Osteoblast (primary cell): ENCODE results near the gene NLRP3. TPM values are rescaled to one million over a fixed set of nuclear protein-coding genes. Genes with fewer than 3 reads are reported as not detected.

Experiments used
- DNase-seq: peaks from one replicate; pipeline ENCODE4 v3.0.0; 2011; ENCODE audit warnings: low spot score, mixed read lengths; ENCODE audit not compliant: insufficient read length; ENCODE audit errors: missing footprints
- H2AFZ ChIP-seq: 2 replicates; pipeline ENCODE4 v1.6.0; 2011; ENCODE audit warnings: mild to moderate bottlenecking, low read length
- H3K27ac ChIP-seq: 2 replicates; pipeline ENCODE4 v1.5.1; 2011; ENCODE audit warnings: mild to moderate bottlenecking, low read depth, low read length, moderate library complexity
- H3K27me3 ChIP-seq: 2 replicates; pipeline ENCODE4 v1.6.0; 2012; ENCODE audit warnings: mild to moderate bottlenecking, control low read depth, inconsistent platforms, low read length, moderate library complexity; ENCODE audit not compliant: insufficient read depth
- H3K36me3 ChIP-seq: 2 replicates; pipeline ENCODE4 v1.5.1; 2011; ENCODE audit warnings: mild to moderate bottlenecking, low read length, control low read depth, moderate library complexity; ENCODE audit not compliant: insufficient read depth
- H3K4me1 ChIP-seq: 2 replicates; pipeline ENCODE4 v1.5.1; 2011; ENCODE audit warnings: mild to moderate bottlenecking, low read length, control low read depth, moderate library complexity; ENCODE audit not compliant: insufficient read depth
- H3K4me2 ChIP-seq: 2 replicates; pipeline ENCODE4 v1.6.0; 2011; ENCODE audit warnings: mild to moderate bottlenecking, low read length; ENCODE audit not compliant: insufficient read depth
- H3K4me3 ChIP-seq: fragments of 200-600 bp; sonication (generic); 3 replicates; pipeline ENCODE4 v1.5.1; 2012; ENCODE audit warnings: mild to moderate bottlenecking, low read length, inconsistent platforms; ENCODE audit not compliant: insufficient read depth
- H3K79me2 ChIP-seq: 2 replicates; pipeline ENCODE4 v1.6.0; 2012; ENCODE audit warnings: mild to moderate bottlenecking, low read length, control low read depth, inconsistent platforms; ENCODE audit not compliant: insufficient read depth
- H3K9me3 ChIP-seq: 2 replicates; pipeline ENCODE4 v1.5.1; 2011; ENCODE audit warnings: low read depth, low read length, control low read depth
- H4K20me1 ChIP-seq: 2 replicates; pipeline ENCODE4 v1.6.0; 2012; ENCODE audit warnings: mild to moderate bottlenecking, low read length, control low read depth; ENCODE audit not compliant: insufficient read depth
- total RNA-seq: library from RNA; depleted of rRNA; stranded (reverse); fragments of >200 nt; gene quantifications from 2 replicates; pipeline ENCODE4 v1.2.3, GENCODE V29; 2012
- TF ChIP-seq, protein P1 (sequence below): IDR thresholded peaks from 2 replicates; pipeline ENCODE4 v1.5.1; 2011; ENCODE audit warnings: mild to moderate bottlenecking, low read depth, low read length, moderate library complexity; ENCODE audit errors: extremely low read depth

NLRP3 gene
- total RNA-seq, 1 donor = 0.36 TPM

DNA sequence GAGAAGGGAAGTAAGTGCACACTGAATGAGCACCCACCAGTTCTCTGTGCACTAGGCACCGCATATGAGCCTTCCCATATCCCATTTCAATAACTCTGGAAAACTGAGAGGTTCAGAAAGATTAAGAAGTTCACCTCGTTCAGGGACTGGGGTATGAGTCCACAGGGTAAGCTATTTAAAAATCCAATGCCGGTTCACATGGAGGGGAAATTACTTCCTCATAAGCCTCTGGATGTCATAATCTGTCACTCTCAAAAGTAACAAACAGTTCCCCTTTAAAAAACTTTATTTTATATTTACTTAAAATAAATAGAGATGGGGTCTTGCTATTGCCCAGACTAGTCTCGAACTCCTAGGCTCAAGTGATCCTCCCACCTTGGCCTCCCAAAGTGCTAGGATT, 40.0 kb downstream of the NLRP3 start:
- Histone ChIP-seq H3K4me1 (no peaks in the 10 kb centered on the region), H3K27me3 (no peaks in the 10 kb centered on the region)
- TF ChIP-seq, protein P1, sequence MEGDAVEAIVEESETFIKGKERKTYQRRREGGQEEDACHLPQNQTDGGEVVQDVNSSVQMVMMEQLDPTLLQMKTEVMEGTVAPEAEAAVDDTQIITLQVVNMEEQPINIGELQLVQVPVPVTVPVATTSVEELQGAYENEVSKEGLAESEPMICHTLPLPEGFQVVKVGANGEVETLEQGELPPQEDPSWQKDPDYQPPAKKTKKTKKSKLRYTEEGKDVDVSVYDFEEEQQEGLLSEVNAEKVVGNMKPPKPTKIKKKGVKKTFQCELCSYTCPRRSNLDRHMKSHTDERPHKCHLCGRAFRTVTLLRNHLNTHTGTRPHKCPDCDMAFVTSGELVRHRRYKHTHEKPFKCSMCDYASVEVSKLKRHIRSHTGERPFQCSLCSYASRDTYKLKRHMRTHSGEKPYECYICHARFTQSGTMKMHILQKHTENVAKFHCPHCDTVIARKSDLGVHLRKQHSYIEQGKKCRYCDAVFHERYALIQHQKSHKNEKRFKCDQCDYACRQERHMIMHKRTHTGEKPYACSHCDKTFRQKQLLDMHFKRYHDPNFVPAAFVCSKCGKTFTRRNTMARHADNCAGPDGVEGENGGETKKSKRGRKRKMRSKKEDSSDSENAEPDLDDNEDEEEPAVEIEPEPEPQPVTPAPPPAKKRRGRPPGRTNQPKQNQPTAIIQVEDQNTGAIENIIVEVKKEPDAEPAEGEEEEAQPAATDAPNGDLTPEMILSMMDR = no peak

DNA sequence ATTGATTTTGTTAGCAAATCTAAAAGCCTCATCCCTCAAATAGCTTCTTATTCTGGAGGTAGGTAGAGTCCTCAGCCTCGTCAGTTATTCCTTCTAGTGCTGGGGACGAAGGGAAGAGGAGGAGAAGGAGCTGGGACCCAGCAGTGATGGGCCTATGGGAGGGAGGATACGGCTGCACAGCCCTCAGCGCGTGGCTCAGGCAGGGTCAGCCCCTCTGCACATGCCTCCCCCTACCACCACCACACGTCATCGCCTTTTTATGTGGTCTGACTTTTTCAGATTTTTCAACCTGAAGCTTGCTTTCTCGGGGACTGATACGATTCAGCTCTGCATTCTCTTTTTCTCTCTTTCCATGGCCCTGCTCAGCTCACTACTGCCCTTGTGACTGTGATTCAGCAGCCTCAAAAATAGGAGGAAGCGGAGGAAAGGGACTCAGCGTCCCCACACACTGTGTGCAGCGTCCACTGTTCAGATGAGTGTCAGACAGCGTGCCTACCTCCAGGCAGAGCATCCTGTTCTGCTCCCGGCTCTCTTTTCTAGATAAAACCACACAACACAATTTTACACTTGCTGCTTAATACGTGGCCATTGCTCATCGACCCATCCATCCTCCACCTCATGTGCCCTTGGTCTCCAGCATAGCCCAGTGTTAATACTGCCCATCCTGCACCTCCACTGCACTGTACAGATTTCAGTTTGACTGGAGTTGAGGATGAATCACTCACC, 41.1 kb downstream of the NLRP3 start:
- Histone ChIP-seq H2AFZ (no peak overlapping the region), H3K4me1 (no peaks in the 10 kb centered on the region), H3K4me2 (no peak overlapping the region), H3K27me3 (no peaks in the 10 kb centered on the region), H4K20me1 (no peaks in the 10 kb centered on the region), H3K27ac (no peak overlapping the region), H3K9me3 (no peaks in the 10 kb centered on the region), H3K79me2 (no peaks in the 10 kb centered on the region), H3K36me3 (no peaks in the 10 kb centered on the region), H3K4me3 (no peak overlapping the region)
- TF ChIP-seq, protein P1 = no peak
- DNase-seq = no peak

More for the DNA sequence above, 40.0 kb downstream of the NLRP3 start:
- Histone ChIP-seq H3K4me3 (no peak overlapping the region), H3K4me2 (no peak overlapping the region), H3K36me3 (no peaks in the 10 kb centered on the region), H3K9me3 (no peaks in the 10 kb centered on the region), H3K27ac (no peak overlapping the region), H3K79me2 (no peaks in the 10 kb centered on the region), H2AFZ (no peak overlapping the region), H4K20me1 (no peaks in the 10 kb centered on the region)
- DNase-seq = no peak

DNA sequence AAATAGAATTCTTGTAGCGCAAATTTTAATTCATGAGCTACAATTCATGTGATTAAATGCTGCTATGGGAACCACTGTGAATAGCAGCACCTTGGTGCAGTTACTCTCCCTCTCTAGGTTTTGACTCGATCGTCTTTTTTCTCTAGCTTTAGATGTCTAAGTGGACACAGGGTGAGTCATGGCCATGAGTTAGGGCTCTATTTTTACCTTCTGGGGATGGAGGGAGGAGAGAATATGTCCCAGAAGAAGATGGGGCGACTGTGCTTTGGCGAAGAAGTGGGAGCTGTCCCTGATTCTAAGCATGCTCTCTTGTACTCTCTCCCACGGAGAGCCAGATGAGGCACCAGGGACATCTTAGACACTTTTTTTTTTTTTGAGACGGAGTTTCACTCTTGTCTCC, 43.5 kb downstream of the NLRP3 start:
- Histone ChIP-seq H3K4me1 (no peaks in the 10 kb centered on the region), H4K20me1 (no peaks in the 10 kb centered on the region), H3K9me3 (no peaks in the 10 kb centered on the region), H3K27ac (no peak overlapping the region), H3K4me3 (no peak overlapping the region), H2AFZ (no peak overlapping the region), H3K79me2 (no peaks in the 10 kb centered on the region), H3K27me3 (no peaks in the 10 kb centered on the region), H3K4me2 (no peak overlapping the region), H3K36me3 (no peaks in the 10 kb centered on the region)
- TF ChIP-seq, protein P1 = no peak
- DNase-seq = no peak

DNA sequence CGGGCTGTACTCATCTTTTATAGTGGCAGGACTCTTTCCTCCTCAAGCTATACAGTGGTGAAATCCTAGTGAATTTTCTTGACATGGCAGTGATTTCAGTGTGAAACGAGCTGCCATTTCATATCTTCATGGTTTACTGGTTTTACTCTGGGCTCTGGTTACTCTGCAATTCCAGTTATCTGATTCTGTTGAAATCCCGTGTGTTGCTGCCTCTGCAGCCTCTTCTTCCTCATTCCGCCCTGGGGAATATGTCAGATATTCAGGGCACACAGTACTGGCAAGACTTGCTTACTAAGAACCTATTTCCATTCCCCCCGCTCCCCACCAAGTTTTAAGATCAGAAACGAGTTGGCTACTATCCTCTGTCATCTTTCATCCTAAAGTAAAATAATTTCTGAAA, 49.8 kb downstream of the NLRP3 start:
- Histone ChIP-seq H2AFZ (no peak overlapping the region), H3K36me3 (no peaks in the 10 kb centered on the region), H3K4me2 (no peak overlapping the region), H3K9me3 (no peaks in the 10 kb centered on the region), H4K20me1 (no peaks in the 10 kb centered on the region), H3K79me2 (no peaks in the 10 kb centered on the region), H3K4me3 (no peak overlapping the region), H3K27ac (no peak overlapping the region), H3K27me3 (no peaks in the 10 kb centered on the region), H3K4me1 (no peaks in the 10 kb centered on the region)
- DNase-seq = peak; percentile 34
- TF ChIP-seq, protein P1 = no peak
